Right ventricle myocardium inferior (tissue), 1 donor: ENCODE measurements around the gene CD59. TPM values are rescaled to one million over a fixed set of nuclear protein-coding genes. Genes with fewer than 3 reads are reported as not detected.
"Not testable (repeated sequence)": the region's sequence is repeated elsewhere in the genome, so short reads cannot be mapped to it uniquely, and the experiment has no call there.

Experiments
- ATAC-seq: fragments of 200-7000 bp; cut with Tn5 transposase; one replicate; pipeline ENCODE4 v1.9.1; 2020; ENCODE audit warnings: mild to moderate bottlenecking, moderate library complexity
- DNase-seq: peaks from one replicate; pipeline ENCODE4 v3.0.0; 2021; ENCODE audit errors: missing footprints
- intact Hi-C: fragments of 100-400 bp; cut with DNase I; formaldehyde crosslinking; loops from one replicate; pipeline ENCODE4 v1.11.0; 2022
- total RNA-seq: library from RNA; stranded (reverse); fragmentation: NEBNext Ultra II Directional; extraction: Animal tissue kit (Norgen Biotek cat#: 25700); gene quantifications from one replicate; pipeline ENCODE4 v1.2.1, GENCODE V29; 2021
- donor health status: DM: no; HTN: yes; CAD: no; lungs with severe emphysema.

CD59 gene
- total RNA-seq, 1 donor from 2014 or later = 817 TPM

DNA sequence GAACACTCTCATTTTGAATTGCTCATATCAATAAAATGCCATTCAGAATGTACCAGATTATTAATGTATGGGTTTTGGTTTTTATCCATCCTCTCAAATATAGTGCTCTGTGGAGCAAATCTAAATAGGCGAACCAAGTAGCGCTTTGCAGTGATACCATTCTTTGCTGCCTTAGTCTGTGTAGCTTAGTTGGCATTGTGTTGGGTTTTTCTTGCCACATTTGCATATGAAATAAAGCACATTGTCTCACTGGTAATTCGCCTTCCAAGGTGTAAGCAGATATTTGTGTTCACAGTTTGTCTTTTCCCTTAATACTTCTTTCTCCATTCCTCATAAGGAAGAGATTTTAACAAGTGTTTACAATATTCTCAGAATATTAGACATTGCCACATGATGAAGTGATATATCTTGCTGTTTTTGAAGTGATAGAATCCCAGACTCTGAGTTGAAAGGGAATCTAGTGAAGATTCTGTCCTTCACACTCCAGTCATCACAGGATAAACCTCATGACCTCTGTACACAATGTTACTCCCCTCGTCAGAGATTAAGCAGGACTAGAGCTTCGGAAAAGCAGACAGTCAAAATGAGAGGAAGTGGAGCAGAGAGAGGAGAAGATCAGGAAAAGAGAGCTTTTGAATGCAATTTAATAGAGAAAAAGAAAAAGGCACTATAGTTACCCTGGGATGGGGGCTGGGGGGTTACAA is 52.1 kb downstream of the CD59 start:
- intact Hi-C loops = no loop called here
- ATAC-seq = no peak
- no peak for DNase-seq

DNA sequence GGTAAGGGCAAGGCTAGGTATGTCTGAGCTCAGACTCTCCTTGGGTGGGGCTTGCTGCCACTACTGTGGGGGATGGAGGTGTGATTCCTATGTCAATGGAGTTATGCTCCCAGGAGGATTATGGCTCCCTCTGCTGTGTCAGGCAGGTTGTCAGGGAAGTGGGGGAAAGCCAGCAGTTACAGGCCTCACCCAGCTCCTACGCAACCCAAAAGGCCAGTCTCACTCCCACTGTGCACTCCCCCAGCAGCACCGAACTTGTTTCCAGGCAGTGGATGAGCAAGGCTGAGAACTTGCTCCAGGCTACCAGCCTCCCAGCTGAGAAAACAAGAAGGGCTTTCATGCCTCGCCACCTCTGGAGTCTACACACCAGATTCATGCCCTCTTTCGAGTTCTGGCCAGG is 53.8 kb downstream of the CD59 start:
- intact Hi-C loops = no loop called here
- ATAC-seq (no peak), DNase-seq (no peak)

DNA sequence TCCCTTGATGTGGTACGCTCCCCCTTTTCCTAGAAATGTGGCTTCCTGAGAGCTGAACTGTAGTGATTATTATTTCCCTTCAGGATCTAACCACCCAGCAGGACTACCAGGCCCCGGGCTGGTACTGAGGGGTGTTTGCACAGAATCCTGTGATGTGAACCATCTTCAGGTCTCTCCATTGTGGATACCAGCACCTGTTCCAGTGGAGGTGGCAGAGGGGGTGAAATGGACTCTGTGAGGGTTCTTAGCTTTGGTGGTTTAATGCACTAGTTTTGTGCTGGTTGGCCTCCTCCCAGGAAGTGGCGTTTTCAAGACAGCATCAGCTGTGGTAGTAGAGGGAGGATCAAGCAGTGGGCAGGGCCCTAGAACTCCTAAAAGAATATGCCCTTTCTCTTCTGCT is 54.2 kb downstream of the CD59 start:
- DNase-seq (no peak), ATAC-seq (no peak)
- intact Hi-C loops = no loop called here

DNA sequence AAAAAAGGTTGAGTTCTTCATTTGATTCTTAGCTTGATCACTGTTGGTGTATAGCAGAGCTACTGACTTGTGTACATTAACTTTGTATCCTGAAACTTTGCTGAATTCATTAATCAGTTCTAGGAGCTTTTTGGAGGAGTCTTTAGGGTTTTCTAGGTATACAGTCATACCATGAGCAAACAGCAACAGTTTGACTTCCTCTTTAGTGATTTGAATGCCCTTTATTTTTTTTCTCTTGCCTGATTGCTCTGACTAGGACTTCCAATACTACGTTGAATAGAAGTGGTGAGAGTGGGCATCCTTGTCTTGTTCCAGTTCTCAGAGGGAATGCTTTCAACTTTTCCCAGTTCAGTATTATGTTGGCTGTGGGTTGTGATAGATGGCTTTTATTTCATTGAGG is 57.6 kb downstream of the CD59 start:
- DNase-seq, ATAC-seq, intact Hi-C loops: not testable (repeated sequence)

DNA sequence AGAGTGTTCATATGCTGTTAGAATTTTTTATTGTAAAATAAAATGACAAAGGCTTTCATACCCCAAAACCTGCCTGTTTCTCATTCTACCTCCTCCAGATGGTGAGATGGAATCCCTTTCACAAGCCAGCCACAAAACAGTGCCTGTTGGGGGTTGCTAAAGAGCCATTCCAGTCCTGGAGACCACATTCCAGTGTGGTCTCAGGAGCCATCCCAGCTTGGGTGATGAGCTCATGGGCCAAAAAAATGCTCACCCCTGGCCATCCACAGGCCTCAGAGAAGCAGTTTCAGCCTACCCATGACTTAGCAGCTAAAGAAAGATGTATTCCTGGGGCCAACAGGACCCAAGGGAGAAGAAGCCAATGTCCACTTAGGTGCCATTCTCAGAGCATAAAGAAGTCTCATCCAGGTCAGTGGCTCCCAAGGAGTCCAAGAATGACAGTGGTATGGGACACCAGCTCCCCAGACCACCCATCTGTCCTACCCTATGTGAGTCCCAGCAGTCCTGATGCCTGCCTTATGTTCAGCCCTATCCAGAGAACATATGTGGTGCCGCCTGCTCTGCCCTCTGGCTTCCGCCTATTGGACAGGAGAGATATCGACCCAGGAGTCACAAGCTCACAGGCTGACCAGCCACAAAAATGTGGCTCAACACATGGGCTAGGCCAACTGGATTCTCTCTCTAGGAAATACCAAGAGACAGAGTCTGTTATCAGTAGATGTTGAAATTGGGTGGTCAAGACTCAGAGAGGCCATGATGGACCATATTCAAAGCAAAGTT is 62.0 kb downstream of the CD59 start:
- DNase-seq = no peak
- intact Hi-C loops = no loop called here
- no peak for ATAC-seq

DNA sequence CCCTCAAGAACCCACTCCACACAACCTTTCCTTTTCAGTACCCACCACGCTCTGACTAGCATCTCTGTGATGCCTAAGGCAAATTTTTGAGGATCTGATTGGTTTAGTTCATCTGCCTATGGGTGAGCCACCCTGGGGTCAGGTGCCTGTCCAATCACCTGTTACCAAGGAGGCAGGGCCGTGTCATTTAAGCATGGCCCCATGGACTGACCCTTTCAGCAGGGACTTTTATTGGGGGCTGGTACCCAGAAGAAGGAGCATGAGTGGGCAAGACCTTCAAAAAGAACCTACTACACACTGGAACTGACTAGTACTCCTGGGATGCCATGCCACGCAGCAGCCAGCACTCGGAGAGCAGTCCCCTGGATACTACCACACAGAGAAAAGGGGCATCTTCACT is 64.0 kb downstream of the CD59 start:
- intact Hi-C loops = no loop called here
- no peak for DNase-seq
- ATAC-seq = no peak

DNA sequence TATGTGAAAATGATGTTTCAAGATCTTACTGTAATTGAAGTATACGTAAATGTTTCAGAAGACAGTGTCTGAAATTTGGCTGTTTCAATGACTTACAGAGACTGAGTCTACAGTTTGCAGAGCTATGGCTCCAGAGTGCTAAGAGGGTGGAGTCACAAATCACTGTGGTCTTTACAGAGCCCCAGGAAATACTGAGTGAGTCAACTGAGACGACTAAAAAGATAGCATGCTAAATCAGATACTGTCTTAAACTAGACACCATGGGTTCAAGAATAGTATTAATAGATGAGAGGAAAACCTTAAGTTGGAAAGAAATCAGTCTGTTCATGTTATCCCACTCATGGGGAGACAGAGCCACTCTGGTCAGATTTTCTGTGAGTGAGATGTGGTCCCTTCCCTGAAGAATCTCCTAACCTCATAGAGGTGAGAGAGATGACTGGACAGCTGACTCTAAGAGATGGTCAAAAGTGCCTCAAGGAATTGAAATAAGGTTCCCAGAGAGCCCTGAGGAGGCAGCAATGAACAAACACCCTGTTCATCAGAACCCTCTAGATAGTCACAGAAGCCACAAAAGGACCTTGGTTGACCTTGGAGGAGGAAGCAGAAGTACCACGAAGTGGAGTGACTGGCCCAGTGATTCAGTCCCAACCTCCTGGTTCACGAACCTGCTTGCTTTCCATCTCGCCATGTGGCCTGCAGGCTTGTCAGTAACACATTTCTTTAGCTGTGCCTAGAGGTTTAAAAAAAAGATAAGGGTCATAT is 65.8 kb downstream of the CD59 start:
- DNase-seq = no peak
- intact Hi-C loops = no loop called here
- ATAC-seq = no peak

DNA sequence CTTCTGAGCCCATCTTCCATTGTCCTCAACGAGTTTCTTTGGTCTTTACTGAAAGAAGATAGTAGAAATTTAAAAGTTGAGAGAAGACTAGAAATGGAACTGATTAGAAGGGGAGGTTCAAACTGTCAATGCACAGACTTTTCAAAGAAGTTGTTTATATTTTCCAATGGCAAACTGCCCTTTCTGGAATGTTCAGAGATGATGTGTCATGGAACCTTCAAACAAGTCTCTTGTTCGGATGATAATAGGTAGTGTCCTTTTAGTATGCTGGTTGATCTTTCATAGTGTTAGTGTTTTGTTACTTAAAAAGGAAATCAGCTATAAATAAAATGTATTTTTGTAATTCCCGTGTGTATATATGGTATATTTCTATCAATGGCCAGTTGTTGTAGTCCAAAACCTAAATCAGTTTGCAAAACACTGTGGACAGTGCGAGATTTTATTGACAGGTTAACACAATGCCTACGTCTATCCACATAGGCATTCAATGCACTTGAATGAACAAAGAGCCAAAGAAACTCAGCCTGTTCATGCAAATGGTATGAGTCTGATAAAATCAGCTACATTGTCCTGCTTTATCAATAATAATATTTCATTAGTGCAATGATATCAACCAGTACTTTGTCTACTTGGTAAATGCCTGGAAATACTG is 66.5 kb downstream of the CD59 start:
- ATAC-seq = no peak
- DNase-seq = no peak
- intact Hi-C loops = no loop called here

DNA sequence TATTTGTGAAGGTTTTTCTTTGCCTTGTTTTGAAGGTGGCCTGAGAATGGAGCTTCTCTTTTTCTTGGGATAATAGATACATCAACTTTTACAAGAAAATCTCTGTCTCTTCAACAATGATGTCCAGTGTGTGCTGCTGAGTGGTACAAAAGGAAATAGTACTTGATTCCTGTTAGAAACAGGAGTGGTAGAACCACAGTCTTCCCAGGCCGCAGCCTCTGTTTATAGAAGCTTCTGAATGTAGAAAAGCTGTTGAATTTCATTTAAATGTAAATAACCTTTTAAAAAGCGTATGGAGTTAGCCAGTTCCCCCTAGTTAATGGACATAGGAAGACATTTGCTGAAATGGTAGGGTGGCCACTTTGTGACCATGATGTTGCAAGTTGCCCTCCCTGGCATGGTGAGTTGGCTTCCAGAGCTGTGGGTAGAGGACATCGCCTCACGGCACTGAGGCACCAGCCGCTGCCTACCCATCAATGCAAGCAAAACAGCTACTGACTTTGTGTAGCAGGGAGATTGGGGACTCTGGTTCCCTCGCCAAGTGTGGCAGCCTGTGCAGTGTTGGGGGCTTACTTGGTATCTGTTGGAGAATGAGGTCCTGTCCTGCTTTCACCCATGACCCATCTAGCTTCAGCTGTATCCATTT is 67.1 kb downstream of the CD59 start:
- intact Hi-C loops = no loop called here
- ATAC-seq (no peak), DNase-seq (no peak)

DNA sequence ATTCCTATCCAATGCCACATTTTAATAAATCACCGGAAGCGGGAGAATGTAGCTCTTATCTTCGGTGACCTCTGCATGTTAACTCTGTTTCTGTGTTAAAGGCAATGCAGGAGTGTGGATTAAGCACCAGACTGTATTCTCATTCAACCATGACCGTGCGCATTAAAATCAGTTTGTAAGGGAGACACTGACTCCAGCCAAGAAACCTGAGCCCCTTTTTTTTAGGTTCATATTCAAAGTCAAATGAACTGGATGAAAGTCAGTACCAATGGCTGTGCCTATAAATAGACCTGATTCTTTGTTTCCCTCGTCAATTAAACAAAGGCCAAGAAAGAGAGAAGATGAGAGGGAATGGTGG is 67.8 kb downstream of the CD59 start:
- DNase-seq (no peak), ATAC-seq (no peak)
- intact Hi-C loops = no loop called here

DNA sequence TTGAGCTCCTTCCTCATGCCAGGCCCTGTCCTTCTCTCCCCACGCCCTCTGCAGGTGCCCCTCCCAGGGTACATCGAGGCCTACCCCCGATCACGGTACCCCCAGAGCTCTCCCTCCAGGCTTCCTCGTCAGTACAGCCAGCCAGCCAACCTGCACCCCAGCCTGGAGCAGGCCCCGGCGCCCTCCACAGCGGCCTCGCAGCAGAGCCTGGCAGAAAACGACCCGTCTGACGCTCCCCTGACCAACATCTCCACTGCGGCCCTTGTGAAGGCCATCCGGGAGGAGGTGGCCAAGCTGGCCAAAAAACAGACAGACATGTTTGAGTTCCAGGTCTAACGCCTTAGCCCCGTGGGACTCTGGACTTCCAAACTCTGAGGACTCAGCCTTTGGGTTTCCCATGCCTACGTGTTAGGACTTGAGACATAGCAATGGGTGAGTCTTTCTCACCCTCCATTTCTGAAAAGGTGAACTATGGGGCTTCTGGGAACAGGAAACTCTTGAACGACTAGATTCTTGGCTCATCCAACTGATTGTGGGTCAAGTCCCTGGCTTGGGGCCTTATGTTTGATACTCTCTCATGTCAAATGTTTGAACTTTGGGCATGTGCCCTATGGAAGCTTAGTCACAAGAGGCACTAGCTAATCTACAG is 68.3 kb downstream of the CD59 start:
- ATAC-seq = no peak
- intact Hi-C loops = no loop called here
- no peak for DNase-seq

DNA sequence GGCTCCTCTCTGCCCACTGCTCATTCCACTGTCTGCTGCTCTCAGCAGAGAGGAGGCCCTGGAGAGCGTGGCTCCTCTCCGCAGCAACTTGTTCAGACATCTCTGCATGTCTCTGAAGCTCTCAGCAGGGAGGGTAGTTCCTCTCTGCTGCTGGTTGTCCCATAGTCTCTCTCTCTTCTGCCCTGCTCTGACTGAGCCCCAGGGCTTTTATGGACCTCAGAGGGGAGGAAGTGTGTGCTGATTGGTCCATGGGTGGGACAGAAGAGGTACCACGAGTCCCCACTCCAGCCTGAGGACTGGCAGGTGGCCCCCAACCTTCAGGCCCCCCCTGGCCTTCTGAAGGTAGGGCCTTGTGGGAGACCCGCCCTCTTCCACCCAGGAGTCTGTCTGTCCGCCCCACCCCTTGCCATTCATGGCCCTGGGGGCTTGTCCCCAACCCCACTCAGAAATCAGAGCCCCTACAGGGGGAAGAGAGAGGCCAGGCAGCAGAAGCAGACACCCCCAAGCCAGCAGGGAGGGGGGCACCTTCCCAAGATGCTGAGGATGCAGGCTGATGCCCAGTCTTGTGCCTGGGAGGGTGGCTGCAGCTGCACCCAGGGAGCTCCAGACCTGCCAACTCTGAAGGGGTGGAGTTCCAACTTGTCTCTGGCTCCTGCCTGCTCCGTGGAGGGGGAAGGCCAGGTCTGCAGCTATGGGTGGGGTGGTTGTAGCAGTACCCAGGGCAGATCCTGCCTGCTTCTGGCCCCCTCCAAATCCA is 70.7 kb downstream of the CD59 start:
- intact Hi-C loops = no loop called here
- DNase-seq (no peak), ATAC-seq (no peak)

DNA sequence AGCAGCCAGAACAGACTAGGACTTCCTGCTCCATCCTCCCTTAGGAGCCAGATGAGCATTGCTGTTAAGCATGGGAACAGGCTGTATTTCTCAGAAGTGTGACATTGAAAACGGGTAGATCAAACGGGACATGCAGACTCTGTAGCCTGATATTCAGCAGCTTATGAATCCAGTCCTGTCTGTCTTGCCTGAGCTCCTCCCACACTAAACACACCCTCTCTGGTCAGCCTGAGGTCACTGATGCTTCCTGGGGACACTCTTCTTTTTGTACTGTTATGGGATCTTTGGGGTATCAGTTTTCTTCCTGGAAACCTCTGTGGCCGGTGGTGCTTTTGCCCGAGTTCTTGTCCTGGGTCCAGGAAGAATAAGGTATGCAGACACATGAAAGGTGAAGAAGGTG is 71.4 kb downstream of the CD59 start:
- DNase-seq (no peak), ATAC-seq (no peak)
- intact Hi-C loops = no loop called here

DNA sequence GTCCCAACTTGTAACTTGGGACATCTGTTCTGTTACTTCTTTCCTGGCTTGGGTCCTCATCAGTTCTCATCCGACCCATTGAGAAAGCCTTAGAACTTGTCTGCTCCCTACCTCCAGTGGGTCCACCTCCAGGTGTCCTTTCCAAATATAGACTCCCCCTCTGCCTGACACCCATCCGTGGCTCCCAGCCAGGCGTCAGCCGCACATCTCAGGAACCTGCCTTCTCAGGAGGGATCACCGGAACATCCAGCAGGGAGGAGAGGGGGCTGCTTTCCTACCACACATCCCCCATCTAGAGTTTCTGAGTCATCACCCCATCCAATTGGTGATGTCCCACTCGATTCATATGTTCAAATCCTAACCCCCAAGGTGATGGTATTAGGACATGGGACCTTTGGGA is 72.1 kb downstream of the CD59 start:
- intact Hi-C loops = no loop called here
- no peak for ATAC-seq
- DNase-seq = no peak

DNA sequence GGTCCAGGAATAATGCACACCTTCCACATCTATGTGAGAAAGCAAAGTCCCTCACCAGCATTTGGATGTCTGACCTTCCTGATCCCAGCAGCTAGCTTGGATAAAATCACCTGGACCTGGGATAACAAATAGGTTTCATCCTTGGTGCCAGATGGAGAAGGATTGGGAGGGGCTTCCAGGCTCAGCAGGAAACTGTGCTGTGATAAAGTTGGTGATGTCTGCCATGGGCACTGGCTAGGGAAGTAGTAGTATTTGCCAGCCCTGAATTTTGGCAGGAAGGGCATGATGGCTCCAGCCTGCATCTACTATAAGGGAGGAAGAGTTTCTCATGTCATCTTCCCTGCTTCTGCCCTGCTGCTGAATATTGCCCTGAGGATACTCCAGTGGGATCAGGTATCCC is 73.1 kb downstream of the CD59 start:
- no peak for ATAC-seq
- no peak for DNase-seq
- intact Hi-C loops = no loop called here

DNA sequence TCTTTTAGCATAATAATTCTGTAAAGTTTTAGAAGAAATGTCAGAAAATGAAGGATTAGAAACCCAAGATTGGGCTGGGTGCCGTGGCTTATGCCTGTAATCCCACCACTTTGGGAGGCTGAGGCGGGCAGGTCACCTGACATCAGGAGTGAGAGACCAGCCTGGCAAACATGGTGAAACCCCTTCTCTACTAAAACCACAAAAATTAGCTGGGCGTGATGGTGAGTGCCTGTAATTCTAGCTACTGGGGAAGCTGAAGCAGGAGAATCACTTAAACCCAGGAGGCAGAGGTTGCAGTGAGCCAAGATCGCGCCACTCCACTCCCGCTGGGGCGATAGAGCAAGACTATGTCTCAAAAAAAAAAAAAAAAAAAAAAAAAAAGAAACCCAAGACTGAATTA is 74.7 kb downstream of the CD59 start:
- ATAC-seq, DNase-seq, intact Hi-C loops: not testable (repeated sequence)

DNA sequence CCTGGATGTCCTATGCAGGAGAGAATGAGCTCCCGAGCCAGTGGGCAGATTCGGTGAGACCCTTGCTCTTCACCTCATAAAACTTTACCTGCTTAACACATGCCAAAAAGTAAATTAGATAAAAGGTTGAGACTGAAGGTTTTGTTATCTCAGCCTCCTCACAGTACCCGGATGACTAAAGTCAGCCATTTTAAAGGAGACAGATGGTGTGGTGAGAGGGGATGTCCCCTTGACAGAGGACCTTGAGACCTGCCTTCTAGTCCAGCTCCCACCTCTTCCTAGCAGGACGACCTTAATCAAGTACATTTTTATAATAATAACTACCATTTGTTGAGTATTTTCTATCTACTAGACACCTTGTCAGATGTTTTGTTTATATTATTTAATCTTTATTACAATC is 75.3 kb downstream of the CD59 start:
- intact Hi-C loops = no loop called here
- DNase-seq (no peak), ATAC-seq (no peak)
